ENCODE data around the gene CHKA. TPM values are rescaled to one million over a fixed set of nuclear protein-coding genes. Genes with fewer than 3 reads are reported as not detected.

CHKA gene
- polyA plus RNA-seq, 1 donor (not counting 4 experiments of a cell fraction or from before 2014, with no cell fraction given): 7.1 TPM

DNA sequence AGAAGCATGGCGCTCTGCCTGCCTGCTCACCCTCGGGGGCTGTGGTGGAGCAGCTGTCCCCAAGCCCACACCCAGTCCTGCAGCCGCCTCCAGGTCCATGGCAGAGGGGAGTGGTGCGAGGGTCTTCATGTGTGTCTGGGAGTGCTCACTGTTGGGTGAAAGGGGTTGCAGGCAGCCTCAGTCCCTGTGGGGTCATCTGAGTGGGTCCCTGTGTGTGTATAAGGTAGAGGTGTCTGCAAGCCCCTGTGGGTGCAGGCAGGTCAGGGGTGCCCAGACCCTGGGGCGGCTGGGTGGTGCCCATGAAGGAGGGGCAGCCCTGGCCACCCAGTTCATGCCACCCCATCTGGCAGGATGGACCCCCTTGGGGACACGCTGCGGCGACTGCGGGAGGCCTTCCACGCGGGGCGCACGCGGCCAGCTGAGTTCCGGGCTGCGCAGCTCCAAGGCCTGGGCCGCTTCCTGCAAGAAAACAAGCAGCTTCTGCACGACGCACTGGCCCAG lies 106.2 kb downstream of the CHKA start:
- peak overlapping the region; percentile 53 for H3K27ac ChIP-seq (ENCODE audit: control insufficient read depth, insufficient read depth, low read length)
- H3K9me3 ChIP-seq (ENCODE audit: control insufficient read depth, low read depth, low read length): no peaks in the 10 kb centered on the region
- TF ChIP-seq, protein P1, sequence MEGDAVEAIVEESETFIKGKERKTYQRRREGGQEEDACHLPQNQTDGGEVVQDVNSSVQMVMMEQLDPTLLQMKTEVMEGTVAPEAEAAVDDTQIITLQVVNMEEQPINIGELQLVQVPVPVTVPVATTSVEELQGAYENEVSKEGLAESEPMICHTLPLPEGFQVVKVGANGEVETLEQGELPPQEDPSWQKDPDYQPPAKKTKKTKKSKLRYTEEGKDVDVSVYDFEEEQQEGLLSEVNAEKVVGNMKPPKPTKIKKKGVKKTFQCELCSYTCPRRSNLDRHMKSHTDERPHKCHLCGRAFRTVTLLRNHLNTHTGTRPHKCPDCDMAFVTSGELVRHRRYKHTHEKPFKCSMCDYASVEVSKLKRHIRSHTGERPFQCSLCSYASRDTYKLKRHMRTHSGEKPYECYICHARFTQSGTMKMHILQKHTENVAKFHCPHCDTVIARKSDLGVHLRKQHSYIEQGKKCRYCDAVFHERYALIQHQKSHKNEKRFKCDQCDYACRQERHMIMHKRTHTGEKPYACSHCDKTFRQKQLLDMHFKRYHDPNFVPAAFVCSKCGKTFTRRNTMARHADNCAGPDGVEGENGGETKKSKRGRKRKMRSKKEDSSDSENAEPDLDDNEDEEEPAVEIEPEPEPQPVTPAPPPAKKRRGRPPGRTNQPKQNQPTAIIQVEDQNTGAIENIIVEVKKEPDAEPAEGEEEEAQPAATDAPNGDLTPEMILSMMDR (optimal IDR thresholded peaks at IDR 0.05 in 1 of 3, IDR thresholded peaks at IDR 0.05 in 1 of 3, conservative IDR thresholded peaks at IDR 0.05 in 1 of 3; ENCODE audit: extremely low read depth in 1 of 3, insufficient read depth in 2 of 3, low read length in 3 of 3): no peak
- no peak for TF ChIP-seq EZH2 (IDR thresholded peaks at IDR 0.05; ENCODE audit: low read length)
- DNase-seq (ENCODE audit: low read depth, low spot score) (no peak), FAIRE-seq (no peak)
- H3K27me3 ChIP-seq (ENCODE audit: control insufficient read depth, extremely low read depth, insufficient read depth, low read length): no peaks in the 10 kb centered on the region
- dilution Hi-C loops (cut with MboI; ENCODE audit: extremely low pct_ligation_motif_present, low sequenced_read_pairs): no loop called here
- H3K4me2 ChIP-seq (ENCODE audit: control insufficient read depth, extremely low read depth, insufficient read depth, low read depth, low read length): peak overlapping the region; percentile 35
- no peaks in the 10 kb centered on the region for H3K9me1 ChIP-seq (ENCODE audit: control insufficient read depth, extremely low read depth, insufficient read depth, low read length)
- H3K36me3 ChIP-seq (ENCODE audit: control insufficient read depth in 2 of 2, extremely low read depth in 1 of 2, insufficient read depth in 2 of 2, low read length in 2 of 2): no peaks in the 10 kb centered on the region
- peaks cover 32% of the 10 kb centered on the region for H3K4me1 ChIP-seq (ENCODE audit: control insufficient read depth, extremely low read depth, insufficient read depth, low read length)
- no peaks in the 10 kb centered on the region for H4K20me1 ChIP-seq (ENCODE audit: control insufficient read depth, extremely low read depth, insufficient read depth, low read length)
- no peaks in the 10 kb centered on the region for H3K79me2 ChIP-seq (ENCODE audit: control insufficient read depth, insufficient read depth, low read length)
- H3K4me3 ChIP-seq (ENCODE audit: control insufficient read depth in 2 of 3, extremely low read depth in 1 of 3, insufficient read depth in 2 of 3, low read depth in 1 of 3, low read length in 3 of 3): no peak overlapping the region
- peak overlapping the region; percentile 60 for H3K9ac ChIP-seq (ENCODE audit: control insufficient read depth, extremely low read depth, insufficient read depth, low read length)
- peak overlapping the region; percentile 80 for H2AFZ ChIP-seq (ENCODE audit: control insufficient read depth, low read length)

DNA sequence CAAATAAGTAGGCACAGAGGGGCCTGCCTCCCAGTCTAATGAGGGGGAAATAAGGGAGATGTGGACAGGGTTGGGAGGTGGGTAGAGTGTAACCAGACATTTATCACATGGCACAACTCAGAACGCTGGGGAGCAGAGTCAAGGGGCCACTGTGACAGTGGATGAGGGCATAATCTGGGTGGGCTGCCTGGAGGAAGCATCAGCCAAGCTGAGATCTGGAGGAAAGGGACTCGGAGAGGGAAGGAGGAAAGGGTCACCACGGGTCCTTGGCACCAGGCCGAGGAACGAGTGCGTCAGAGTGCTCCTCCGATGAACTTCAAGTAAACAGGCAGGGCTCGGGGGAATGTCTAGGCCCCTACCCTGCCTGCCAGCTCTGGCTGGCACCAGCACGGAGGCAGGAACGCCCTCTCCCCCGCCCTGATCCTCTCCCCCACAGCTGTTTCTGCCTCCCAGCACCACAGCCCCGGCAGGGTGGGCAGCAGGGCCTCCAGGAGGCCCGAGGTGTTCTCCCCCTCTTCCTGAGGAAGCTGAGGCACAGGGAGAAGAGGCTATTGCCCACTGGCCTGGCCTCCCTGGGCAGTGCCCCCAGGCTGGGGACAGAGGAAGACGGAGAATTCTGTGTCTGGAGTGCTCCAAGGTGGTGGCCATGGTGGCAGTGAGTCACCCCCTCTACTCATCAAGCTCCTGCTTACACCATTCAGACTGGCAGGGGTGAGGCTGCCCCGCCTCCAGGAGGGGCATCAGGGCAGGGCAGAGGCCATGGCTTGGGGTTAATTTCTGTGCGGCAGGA lies 106.8 kb downstream of the CHKA start:
- Histone ChIP-seq H3K27me3 (ENCODE audit: control insufficient read depth, extremely low read depth, insufficient read depth, low read length) (no peaks in the 10 kb centered on the region), H3K36me3 (ENCODE audit: control insufficient read depth in 2 of 2, extremely low read depth in 1 of 2, insufficient read depth in 2 of 2, low read length in 2 of 2) (no peaks in the 10 kb centered on the region), H3K79me2 (ENCODE audit: control insufficient read depth, insufficient read depth, low read length) (no peaks in the 10 kb centered on the region), H4K20me1 (ENCODE audit: control insufficient read depth, extremely low read depth, insufficient read depth, low read length) (no peaks in the 10 kb centered on the region), H3K27ac (ENCODE audit: control insufficient read depth, insufficient read depth, low read length) (peak overlapping the region; percentile 53), H2AFZ (ENCODE audit: control insufficient read depth, low read length) (peak overlapping the region; percentile 80), H3K9me3 (ENCODE audit: control insufficient read depth, low read depth, low read length) (no peaks in the 10 kb centered on the region), H3K4me2 (ENCODE audit: control insufficient read depth, extremely low read depth, insufficient read depth, low read depth, low read length) (peak overlapping the region; percentile 35), H3K4me3 (ENCODE audit: control insufficient read depth in 2 of 3, extremely low read depth in 1 of 3, insufficient read depth in 2 of 3, low read depth in 1 of 3, low read length in 3 of 3) (peak overlapping the region in 1 of 3 experiments; percentile 26), H3K4me1 (ENCODE audit: control insufficient read depth, extremely low read depth, insufficient read depth, low read length) (peaks cover 36% of the 10 kb centered on the region), H3K9me1 (ENCODE audit: control insufficient read depth, extremely low read depth, insufficient read depth, low read length) (no peaks in the 10 kb centered on the region), H3K9ac (ENCODE audit: control insufficient read depth, extremely low read depth, insufficient read depth, low read length) (peak overlapping the region; percentile 60)
- no peak for DNase-seq (ENCODE audit: low read depth, low spot score)
- dilution Hi-C loops (cut with MboI; ENCODE audit: extremely low pct_ligation_motif_present, low sequenced_read_pairs): no loop called here
- TF ChIP-seq EZH2 (IDR thresholded peaks at IDR 0.05; ENCODE audit: low read length): no peak
- FAIRE-seq: peak; percentile 17
